Transverse colon (tissue), 4 donors: ENCODE results near the gene CFAP65. TPM values are rescaled to one million over a fixed set of nuclear protein-coding genes. Genes with fewer than 3 reads are reported as not detected.

Experiments
- DNase-seq: peaks from one replicate; pipeline ENCODE4 v3.0.0-alpha.2; 2019
- H3K27ac ChIP-seq, 4 donors: fragments of 200-600 bp; sonication (generic); 2 replicates each; pipeline ENCODE4 v1.5.1; 2016 to 2018; ENCODE audit warnings: inconsistent platforms in 4 of 4
- H3K27me3 ChIP-seq: fragments of 200-600 bp; sonication (generic); 2 replicates; pipeline ENCODE4 v1.5.1; 2017; ENCODE audit warnings: inconsistent platforms
- H3K36me3 ChIP-seq, 4 donors: fragments of 200-600 bp; sonication (generic); 2 replicates each; pipeline ENCODE4 v1.5.1; 2017 to 2019; ENCODE audit warnings: inconsistent platforms in 4 of 4
- H3K4me1 ChIP-seq, 4 donors: fragments of 200-600 bp; sonication (generic); 2 replicates each; pipeline ENCODE4 v1.5.1; 2017 to 2020; ENCODE audit warnings: inconsistent platforms in 4 of 4
- H3K4me3 ChIP-seq, 4 donors: fragments of 200-600 bp; sonication (generic); 1 replicate in 1 of 4; 2 replicates in 3 of 4; pipeline versions ENCODE4 v1.5.1 to v1.6.1; 2017 to 2019; ENCODE audit warnings: inconsistent platforms in 4 of 4
- H3K9me3 ChIP-seq, 2 donors: fragments of 200-600 bp; sonication (generic); 2 replicates each; pipeline ENCODE4 v1.5.1; 2017 to 2019; ENCODE audit warnings: inconsistent platforms in 2 of 2
- EP300 ChIP-seq: sonication (generic); formaldehyde crosslinking; IDR thresholded peaks from one replicate; pipeline ENCODE4 v1.6.1; 2017; ENCODE audit warnings: antibody characterized with exemption, low read depth
- POLR2A ChIP-seq: fragments of 450-650 bp; IDR thresholded peaks from one replicate; pipeline ENCODE4 v1.6.1; 2016; ENCODE audit warnings: antibody characterized with exemption, mild to moderate bottlenecking, moderate library complexity
- POLR2AphosphoS5 ChIP-seq, 3 donors: sonication (generic); formaldehyde crosslinking; IDR thresholded peaks; one replicate each; pipeline ENCODE4 v1.6.1; 2016; ENCODE audit warnings: antibody characterized with exemption in 3 of 3
- WGBS, 2 donors: methylation state at CpG; one replicate each; pipeline ENCODE4 v1.1.5; 2018; ENCODE audit warnings: low coverage in 1 of 2; 5-methylcytosine and 5-hydroxymethylcytosine counted together
- in situ Hi-C, 4 donors: fragments of 200-750 bp; cut with MboI; loops; one replicate each; pipeline versions ENCODE4 v1.15.0 to v1.15.1; 2017; ENCODE audit warnings: low sequenced_read_pairs in 3 of 4, low pct_ligation_motif_present in 1 of 4, low pct_unique_long_range_greater_than_20kb in 1 of 4
- intact Hi-C: fragments of 100-400 bp; cut with DNase I; formaldehyde crosslinking; loops from one replicate; pipeline ENCODE4 v1.15.1; 2023; ENCODE audit warnings: low total_unique reads
- total RNA-seq, 4 donors: library from RNA; depleted of rRNA; stranded (reverse); fragments of >200 nt; gene quantifications; one replicate each; pipeline ENCODE4 v1.1.0, GENCODE V29; 2016
- TF ChIP-seq, protein P1 (sequence below), 5 experiments: fragments of 200-600 bp in 3 of 5; fragments of 450-650 bp in 2 of 5; sonication (generic) in 3 of 5; IDR thresholded peaks; 1 replicate in 2 of 5; 2 replicates in 3 of 5; pipeline ENCODE4 v1.5.1; 2016 to 2017; ENCODE audit warnings: antibody characterized with exemption in 5 of 5, inconsistent platforms in 3 of 5, mild to moderate bottlenecking in 2 of 5, moderate library complexity in 1 of 5

The CFAP65 gene
- total RNA-seq, 4 donors from 2014 or later: 0.64 to 3.0 (median 1.5) TPM; not detected in 1

DNA sequence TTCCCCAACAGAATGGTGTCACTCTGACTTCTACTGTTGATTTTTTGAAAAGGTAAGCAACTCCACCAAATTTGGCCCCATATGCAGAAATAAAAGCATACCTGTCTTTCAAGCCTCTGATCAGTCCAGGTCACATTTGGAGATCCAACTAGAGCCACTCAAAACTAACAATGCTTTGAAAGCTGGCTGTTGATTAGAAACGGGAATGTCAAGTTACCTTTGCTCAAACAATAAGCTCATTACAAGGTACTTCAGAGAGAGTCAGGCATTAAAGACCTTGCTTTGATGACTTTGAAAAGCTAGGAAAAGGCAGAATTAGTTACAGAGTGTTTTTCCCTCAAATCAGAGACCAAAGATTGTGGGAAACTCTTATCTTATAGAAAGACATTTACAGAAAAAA, 24.2 kb upstream of the CFAP65 start:
- 33 to 60% methylated on average over 1 of the region's 1 CpG for WGBS, 2 donors
- intact Hi-C loops: no loop called here
- peaks cover 0 to 12% (median 8%) of the 10 kb centered on the region in 4 donors for H3K4me1 ChIP-seq
- no peak for DNase-seq
- in situ Hi-C loops: loop anchor here in 1 of 4 donors (10.0 kb wide), 1 partner anchor 59 kb away; no protein-coding TSS in a partner anchor
- H3K27ac ChIP-seq: no peak overlapping the region
- no peak overlapping the region for H3K4me3 ChIP-seq
- H3K27me3 ChIP-seq: peaks cover 30% of the 10 kb centered on the region
- no peaks in the 10 kb centered on the region for H3K9me3 ChIP-seq
- H3K36me3 ChIP-seq: no peaks in the 10 kb centered on the region
- TF ChIP-seq POLR2A: no peak
- TF ChIP-seq EP300: no peak
- no peak for TF ChIP-seq POLR2AphosphoS5 (IDR thresholded peaks at IDR 0.05)
- TF ChIP-seq, protein P1, sequence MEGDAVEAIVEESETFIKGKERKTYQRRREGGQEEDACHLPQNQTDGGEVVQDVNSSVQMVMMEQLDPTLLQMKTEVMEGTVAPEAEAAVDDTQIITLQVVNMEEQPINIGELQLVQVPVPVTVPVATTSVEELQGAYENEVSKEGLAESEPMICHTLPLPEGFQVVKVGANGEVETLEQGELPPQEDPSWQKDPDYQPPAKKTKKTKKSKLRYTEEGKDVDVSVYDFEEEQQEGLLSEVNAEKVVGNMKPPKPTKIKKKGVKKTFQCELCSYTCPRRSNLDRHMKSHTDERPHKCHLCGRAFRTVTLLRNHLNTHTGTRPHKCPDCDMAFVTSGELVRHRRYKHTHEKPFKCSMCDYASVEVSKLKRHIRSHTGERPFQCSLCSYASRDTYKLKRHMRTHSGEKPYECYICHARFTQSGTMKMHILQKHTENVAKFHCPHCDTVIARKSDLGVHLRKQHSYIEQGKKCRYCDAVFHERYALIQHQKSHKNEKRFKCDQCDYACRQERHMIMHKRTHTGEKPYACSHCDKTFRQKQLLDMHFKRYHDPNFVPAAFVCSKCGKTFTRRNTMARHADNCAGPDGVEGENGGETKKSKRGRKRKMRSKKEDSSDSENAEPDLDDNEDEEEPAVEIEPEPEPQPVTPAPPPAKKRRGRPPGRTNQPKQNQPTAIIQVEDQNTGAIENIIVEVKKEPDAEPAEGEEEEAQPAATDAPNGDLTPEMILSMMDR (IDR thresholded peaks at IDR 0.05): no peak

DNA sequence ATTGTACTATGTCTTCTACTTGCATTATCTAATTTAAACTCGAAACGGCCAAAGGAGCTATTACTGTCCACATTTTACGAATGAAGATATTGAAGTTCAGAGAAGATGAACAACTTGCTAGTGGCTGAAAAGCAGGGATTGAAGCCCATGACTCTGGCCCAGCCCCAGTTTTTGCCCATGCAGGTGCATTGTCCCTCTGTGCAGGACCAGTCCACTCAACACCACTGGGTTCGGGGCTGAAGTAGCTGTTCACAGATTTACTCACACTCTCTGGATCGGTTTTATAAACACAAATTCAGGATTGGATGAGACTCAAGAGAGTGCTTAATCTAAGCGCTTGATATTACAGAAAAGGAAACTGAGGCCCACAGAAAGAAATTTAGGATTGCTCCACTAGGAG, 20.8 kb upstream of the CFAP65 start:
- intact Hi-C loops (no loop called here), in situ Hi-C loops (loop anchor here in 1 of 4 donors (10.0 kb wide), 1 partner anchor 63 kb away; no protein-coding TSS in a partner anchor)
- WGBS, 2 donors: 61 to 79% methylated on average over 5 to 6 of the region's 6 CpGs

DNA sequence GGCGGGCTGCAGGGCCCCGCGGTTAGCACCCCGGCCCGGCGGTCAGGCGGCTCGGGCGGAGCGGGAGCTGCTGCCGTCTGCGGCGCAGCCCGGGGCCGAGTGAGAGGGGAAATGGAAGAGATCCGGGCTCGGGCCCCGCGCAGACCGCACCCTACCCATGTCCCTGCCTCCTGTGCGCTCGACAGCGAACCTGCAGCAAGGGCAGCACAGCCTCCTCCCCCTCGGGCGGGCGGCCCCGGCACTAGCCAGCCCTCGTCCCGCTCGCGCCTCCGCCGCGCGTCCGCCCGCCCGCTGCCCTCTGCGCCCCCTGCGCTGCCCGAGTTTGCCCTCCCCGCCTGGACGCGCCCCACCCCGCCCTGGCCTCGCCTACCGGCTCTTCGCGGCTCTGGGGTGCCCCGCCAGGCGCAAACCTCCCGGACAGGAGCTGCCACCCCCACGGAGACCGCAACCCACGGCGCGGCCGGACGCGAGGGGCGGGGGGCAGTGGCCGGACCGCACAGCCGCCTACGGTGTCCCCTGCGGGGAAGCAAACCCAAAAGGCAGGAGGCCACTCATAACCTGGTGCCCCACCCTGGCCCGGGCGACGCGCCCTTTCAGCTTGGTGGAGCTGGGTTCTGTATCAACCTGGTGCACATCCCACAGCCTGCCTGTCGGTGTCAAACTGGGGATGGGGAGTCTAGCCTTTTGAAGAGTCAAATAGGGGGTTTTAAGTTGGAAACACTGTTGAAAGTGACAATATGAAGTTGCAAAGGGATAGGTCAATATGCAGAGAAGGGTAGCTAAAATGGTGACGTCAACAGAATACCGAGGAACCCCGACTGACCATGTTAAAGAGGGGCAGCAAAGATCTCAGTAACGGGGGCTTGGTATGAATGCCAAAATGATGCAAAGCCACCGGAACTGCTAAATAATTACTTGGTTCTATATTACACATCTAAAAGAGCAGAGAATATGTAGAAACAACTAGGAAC, 19.8 kb upstream of the CFAP65 start, which contains the start of gene IHH:
IHH (minus strand) TSS at position 101 of the 971 bp plus-strand sequence. CDS start 454 bp downstream, outside the sequence.
- no peaks in the 10 kb centered on the region for H3K36me3 ChIP-seq
- H3K9me3 ChIP-seq: no peaks in the 10 kb centered on the region
- H3K27me3 ChIP-seq: peaks cover 73% of the 10 kb centered on the region
- H3K27ac ChIP-seq: peak within 1 kb of the TSS; percentile 66 to 90 (median 86)
- intact Hi-C loops: no loop called here
- TF ChIP-seq POLR2AphosphoS5 (IDR thresholded peaks at IDR 0.05): peak; percentile 69 to 92 (median 90)
- peak; percentile 82 for TF ChIP-seq POLR2A
- TF ChIP-seq EP300: no peak
- TF ChIP-seq, protein P1 (IDR thresholded peaks at IDR 0.05): peak in 1 of 5 experiments; percentile 10
- DNase-seq: peak; percentile 90
- in situ Hi-C loops: loop anchor here in 1 of 4 donors (10.0 kb wide), 1 partner anchor 64 kb away; no protein-coding TSS in a partner anchor
- WGBS, 2 donors: 6 to 11% methylated on average over 4 to 32 of the region's 76 CpGs
- H3K4me3 ChIP-seq: peak within 1 kb of the TSS; percentile 35 to 68 (median 55)
- H3K4me1 ChIP-seq: peaks cover 13 to 42% (median 37%) of the 10 kb centered on the region in 4 donors

More for the DNA sequence above, 20.8 kb upstream of the CFAP65 start:
- TF ChIP-seq, protein P1 (IDR thresholded peaks at IDR 0.05): no peak
- TF ChIP-seq POLR2A: no peak
- no peak for TF ChIP-seq POLR2AphosphoS5 (IDR thresholded peaks at IDR 0.05)
- no peak for TF ChIP-seq EP300
- no peak for DNase-seq
- no peaks in the 10 kb centered on the region for H3K36me3 ChIP-seq
- peaks cover 10 to 41% (median 34%) of the 10 kb centered on the region in 4 donors for H3K4me1 ChIP-seq
- no peaks in the 10 kb centered on the region for H3K9me3 ChIP-seq
- no peak overlapping the region for H3K4me3 ChIP-seq
- peaks cover 63% of the 10 kb centered on the region for H3K27me3 ChIP-seq
- no peak overlapping the region for H3K27ac ChIP-seq
